T-helper 17 cell (primary cell): ENCODE measurements around the gene TXNDC5. TPM values are rescaled to one million over a fixed set of nuclear protein-coding genes. Genes with fewer than 3 reads are reported as not detected.
A peak's percentile ranks its signal among the peaks of the same experiment; 100 is the strongest.
"Not testable (repeated sequence)": the region's sequence is repeated elsewhere in the genome, so short reads cannot be mapped to it uniquely, and the experiment has no call there.

Experiments used
- ATAC-seq: fragments of 150-1000 bp; cut with Tn5 transposase; 2 replicates; pipeline ENCODE4 v1.10.0; 2021; ENCODE audit warnings: mild to moderate bottlenecking, moderate library complexity
- DNase-seq, 3 donors: peaks; one replicate each; pipeline versions ENCODE4 v3.0.0 to v3.0.0-alpha.2; 2020 to 2021
- H3K9me3 ChIP-seq: one replicate; pipeline ENCODE4 v1.7.0; 2013; ENCODE audit warnings: low read length, mild to moderate bottlenecking; ENCODE audit not compliant: control insufficient read depth, poor library complexity, severe bottlenecking
- H3K27ac Mint-ChIP-seq: one replicate; pipeline ENCODE4 v1.8.0; 2022; ENCODE audit warnings: mild to moderate bottlenecking, moderate library complexity, mixed read lengths
- H3K27me3 Mint-ChIP-seq: one replicate; pipeline ENCODE4 v1.8.0; 2022; ENCODE audit warnings: mixed read lengths
- H3K36me3 Mint-ChIP-seq: one replicate; pipeline ENCODE4 v1.8.0; 2022; ENCODE audit warnings: low read depth, mixed read lengths
- H3K4me1 Mint-ChIP-seq: one replicate; pipeline ENCODE4 v1.8.0; 2022; ENCODE audit warnings: mild to moderate bottlenecking, mixed read lengths
- H3K4me3 Mint-ChIP-seq: one replicate; pipeline ENCODE4 v1.8.0; 2022; ENCODE audit warnings: mild to moderate bottlenecking, moderate library complexity, mixed read lengths
- total RNA-seq, 4 donors: library from RNA in 2 of 4; stranded (reverse) in 2 of 4; gene quantifications; one replicate each; pipeline ENCODE4 v1.2.3 and lab custom pipeline; 2022 to 2026

Gene TXNDC5
- total RNA-seq, 2 donors from 2014 or later: 18.6 to 19.8 TPM

- H3K27ac Mint-ChIP-seq: peak overlapping the region; percentile 41
- H3K9me3 ChIP-seq, H3K27me3 Mint-ChIP-seq, H3K4me3 Mint-ChIP-seq, DNase-seq, H3K4me1 Mint-ChIP-seq, ATAC-seq: not testable (repeated sequence)
- H3K36me3 Mint-ChIP-seq: peaks cover 19% of the 10 kb centered on the region
These were observed 12.4 kb downstream of the TXNDC5 start for GRCh38 chr6:7898193-7898586.

GRCh38 chr6:7897461-7898192 lies 13.0 kb downstream of the TXNDC5 start:
- no peaks in the 10 kb centered on the region for H3K9me3 ChIP-seq
- H3K27me3 Mint-ChIP-seq: no peaks in the 10 kb centered on the region
- no peaks in the 10 kb centered on the region for H3K4me1 Mint-ChIP-seq
- no peak overlapping the region for H3K4me3 Mint-ChIP-seq
- DNase-seq (no peak), ATAC-seq (no peak)
- peaks cover 15% of the 10 kb centered on the region for H3K36me3 Mint-ChIP-seq
- H3K27ac Mint-ChIP-seq: peak overlapping the region; percentile 41

GRCh38 chr6:7896465-7896987 lies 14.1 kb downstream of the TXNDC5 start:
- Mint-ChIP-seq H3K4me1 (no peaks in the 10 kb centered on the region), H3K27ac (no peak overlapping the region), H3K36me3 (peaks cover 15% of the 10 kb centered on the region), H3K4me3 (no peak overlapping the region), H3K27me3 (no peaks in the 10 kb centered on the region)
- no peak for DNase-seq
- H3K9me3 ChIP-seq: no peaks in the 10 kb centered on the region
- ATAC-seq: no peak

GRCh38 chr6:7895125-7895423 lies 15.5 kb downstream of the TXNDC5 start:
- peaks cover 2% of the 10 kb centered on the region for H3K4me1 Mint-ChIP-seq
- H3K27me3 Mint-ChIP-seq: no peaks in the 10 kb centered on the region
- H3K36me3 Mint-ChIP-seq: peaks cover 20% of the 10 kb centered on the region
- ATAC-seq (no peak), DNase-seq (no peak)
- H3K4me3 Mint-ChIP-seq: no peak overlapping the region
- no peaks in the 10 kb centered on the region for H3K9me3 ChIP-seq
- no peak overlapping the region for H3K27ac Mint-ChIP-seq

- DNase-seq (no peak), ATAC-seq (no peak)
- peaks cover 20% of the 10 kb centered on the region for H3K36me3 Mint-ChIP-seq
- no peaks in the 10 kb centered on the region for H3K27me3 Mint-ChIP-seq
- no peak overlapping the region for H3K4me3 Mint-ChIP-seq
- no peak overlapping the region for H3K27ac Mint-ChIP-seq
- no peaks in the 10 kb centered on the region for H3K9me3 ChIP-seq
- peaks cover 2% of the 10 kb centered on the region for H3K4me1 Mint-ChIP-seq
These were observed 16.1 kb downstream of the TXNDC5 start for GRCh38 chr6:7894262-7895124.

- no peak for DNase-seq
- Mint-ChIP-seq H3K36me3 (peaks cover 16% of the 10 kb centered on the region), H3K27me3 (no peaks in the 10 kb centered on the region), H3K27ac (no peak overlapping the region), H3K4me1 (peaks cover 2% of the 10 kb centered on the region), H3K4me3 (no peak overlapping the region)
- H3K9me3 ChIP-seq: no peaks in the 10 kb centered on the region
- no peak for ATAC-seq
These were observed 17.2 kb downstream of the TXNDC5 start for GRCh38 chr6:7893342-7893741.

DNA sequence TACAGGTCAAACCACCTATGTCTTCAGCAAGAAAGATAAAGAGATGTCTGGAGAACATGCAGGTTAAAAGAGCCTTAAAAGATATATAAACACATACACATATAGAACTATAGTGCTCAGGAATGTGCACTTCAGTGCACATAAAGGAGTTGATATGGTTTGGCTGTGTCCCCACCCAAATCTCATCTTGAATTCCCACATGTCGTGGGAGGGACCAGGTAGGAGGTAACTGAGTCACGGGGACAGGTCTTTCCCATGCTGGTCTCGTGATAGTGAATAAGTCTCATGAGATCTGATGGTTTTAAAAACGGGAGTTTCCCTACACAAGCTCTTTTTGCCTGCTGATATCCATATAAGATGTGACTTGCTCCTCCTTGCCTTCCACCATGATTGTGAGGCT lies 18.2 kb downstream of the TXNDC5 start:
- not testable (repeated sequence) for H3K4me3 Mint-ChIP-seq, ATAC-seq, H3K9me3 ChIP-seq, H3K27me3 Mint-ChIP-seq, DNase-seq, H3K27ac Mint-ChIP-seq, H3K4me1 Mint-ChIP-seq
- H3K36me3 Mint-ChIP-seq: peaks cover 14% of the 10 kb centered on the region

DNA sequence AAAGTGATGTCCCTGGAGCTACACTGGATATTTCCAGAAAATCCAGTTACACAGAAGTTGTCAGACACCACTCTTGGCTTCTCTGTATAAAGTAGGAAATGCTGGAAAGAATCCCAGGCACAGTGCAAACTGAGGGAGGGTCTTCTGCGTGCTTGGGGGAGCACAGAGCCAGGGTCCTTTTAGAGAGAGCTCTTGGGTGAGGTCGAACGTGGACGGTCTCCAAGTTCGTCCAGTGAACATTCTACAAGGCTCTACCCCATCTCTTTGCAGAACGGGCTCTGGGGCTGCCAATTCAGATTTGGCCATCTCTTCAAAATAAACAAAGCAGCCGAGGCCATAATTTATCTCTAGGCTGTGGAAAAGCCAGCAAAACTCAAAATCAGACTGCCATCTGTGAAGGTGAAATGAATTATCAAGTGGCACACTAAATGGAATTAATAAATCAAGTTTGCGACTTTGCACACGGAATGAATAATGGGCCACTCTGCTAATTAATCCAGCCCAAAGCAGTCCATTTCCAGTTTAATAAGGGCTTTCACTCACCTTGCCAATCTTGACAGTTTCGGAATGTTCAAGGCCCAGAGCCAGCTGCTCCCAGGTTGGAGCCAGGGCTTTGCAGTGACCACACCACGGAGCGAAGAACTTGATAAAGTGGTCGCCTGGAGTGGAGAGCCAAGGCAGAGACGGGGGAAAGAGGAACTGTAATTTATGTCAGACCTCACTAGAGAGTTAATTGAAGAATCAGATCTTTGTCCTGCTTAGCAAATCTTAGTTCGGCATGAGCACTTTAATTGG lies 19.3 kb downstream of the TXNDC5 start:
- Mint-ChIP-seq H3K36me3 (peaks cover 16% of the 10 kb centered on the region), H3K4me1 (peaks cover 4% of the 10 kb centered on the region), H3K27ac (no peak overlapping the region), H3K27me3 (no peaks in the 10 kb centered on the region), H3K4me3 (no peak overlapping the region)
- DNase-seq: no peak
- no peaks in the 10 kb centered on the region for H3K9me3 ChIP-seq
- ATAC-seq: no peak

- Mint-ChIP-seq H3K4me3 (no peak overlapping the region), H3K27ac (no peak overlapping the region), H3K4me1 (peaks cover 4% of the 10 kb centered on the region), H3K27me3 (no peaks in the 10 kb centered on the region), H3K36me3 (peaks cover 14% of the 10 kb centered on the region)
- H3K9me3 ChIP-seq: no peaks in the 10 kb centered on the region
- ATAC-seq: no peak
- no peak for DNase-seq
These were observed 21.8 kb downstream of the TXNDC5 start for GRCh38 chr6:7888587-7889357.

- Mint-ChIP-seq H3K27me3 (no peaks in the 10 kb centered on the region), H3K4me1 (peaks cover 4% of the 10 kb centered on the region), H3K4me3 (no peak overlapping the region), H3K27ac (no peak overlapping the region), H3K36me3 (peaks cover 17% of the 10 kb centered on the region)
- no peaks in the 10 kb centered on the region for H3K9me3 ChIP-seq
- DNase-seq (no peak), ATAC-seq (no peak)
These were observed 23.2 kb downstream of the TXNDC5 start for GRCh38 chr6:7887278-7887991.

DNA sequence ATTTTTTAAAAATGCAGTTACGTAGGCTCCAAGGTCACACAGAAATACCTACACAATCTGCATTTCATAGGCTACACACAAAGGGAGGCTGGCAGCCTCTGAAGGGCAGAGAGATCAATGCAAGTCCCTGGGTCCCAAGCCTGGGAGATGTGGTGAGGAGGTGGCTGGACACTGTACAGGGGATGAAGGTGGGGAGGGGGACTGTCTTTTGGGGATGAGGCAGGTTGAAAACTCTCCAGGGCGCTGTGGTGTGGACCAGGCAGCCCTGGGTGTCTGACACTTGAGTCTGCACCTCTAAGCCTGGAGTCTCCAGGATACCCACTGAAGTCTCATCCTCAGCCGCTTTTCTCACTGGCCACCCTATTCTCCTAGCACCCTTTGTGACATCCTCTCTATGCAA lies 24.5 kb downstream of the TXNDC5 start:
- Mint-ChIP-seq H3K4me3 (no peak overlapping the region), H3K36me3 (peaks cover 19% of the 10 kb centered on the region), H3K4me1 (peaks cover 4% of the 10 kb centered on the region), H3K27me3 (no peaks in the 10 kb centered on the region), H3K27ac (no peak overlapping the region)
- DNase-seq: no peak
- ATAC-seq: no peak
- no peaks in the 10 kb centered on the region for H3K9me3 ChIP-seq

GRCh38 chr6:7883381-7883780 lies 27.2 kb downstream of the TXNDC5 start:
- H3K4me1 Mint-ChIP-seq: peaks cover 2% of the 10 kb centered on the region
- H3K4me3 Mint-ChIP-seq: no peak overlapping the region
- no peaks in the 10 kb centered on the region for H3K27me3 Mint-ChIP-seq
- ATAC-seq: no peak
- DNase-seq: no peak
- H3K27ac Mint-ChIP-seq: no peak overlapping the region
- H3K9me3 ChIP-seq: no peaks in the 10 kb centered on the region
- H3K36me3 Mint-ChIP-seq: peaks cover 19% of the 10 kb centered on the region
